Renal cortex interstitium (tissue), 15 donors: ENCODE measurements around the gene KLRB1. TPM values are rescaled to one million over a fixed set of nuclear protein-coding genes. Genes with fewer than 3 reads are reported as not detected.
"Not testable (repeated sequence)": the region's sequence is repeated elsewhere in the genome, so short reads cannot be mapped to it uniquely, and the experiment has no call there.

Experiments used
- DNase-seq, 11 donors: peaks; one replicate each; pipeline ENCODE4 v3.0.0-alpha.2; 2013; ENCODE audit warnings: low read depth in 9 of 11, low spot score in 4 of 11; ENCODE audit errors: extremely low read depth in 1 of 11
- long read RNA-seq, 16 experiments: transcript quantifications; one replicate each; lab custom pipeline, GENCODE V29; 2026
- polyA plus RNA-seq, 3 donors: library from polyadenylated mRNA; unstranded; fragments of 120-200 nt; gene quantifications; one replicate each; pipeline ENCODE4 v1.2.1, GENCODE V29; 2013; ENCODE audit not compliant: insufficient read length in 3 of 3

The KLRB1 gene
- 1 to 10 TPM; 5.2 to 7.2 (median 6.3) TPM for polyA plus RNA-seq
- long read RNA-seq, donor 1, transcript KLRB1-201 (6 exons, 1,448 nt): major isoform, 6 of 6 reads
- long read RNA-seq, donor 1, partial matches to known transcripts: 0 of 6 reads
- long read RNA-seq, donor 1, other reads (novel, unspliced or antisense): 0 of 6 reads
- long read RNA-seq, donor 2, transcript KLRB1-201 (6 exons, 1,448 nt): major isoform, 5 of 10 reads
- long read RNA-seq, donor 2, partial matches to known transcripts: 5 of 10 reads
- long read RNA-seq, donor 2, other reads (novel, unspliced or antisense): 0 of 10 reads
- long read RNA-seq, donor 3, partial matches to known transcripts: 5 of 9 reads
- long read RNA-seq, donor 3, other reads (novel, unspliced or antisense): 0 of 9 reads
- long read RNA-seq, donor 4, transcript KLRB1-201 (6 exons, 1,448 nt): major isoform, 5 of 5 reads
- long read RNA-seq, donor 4, partial matches to known transcripts: 0 of 5 reads
- long read RNA-seq, donor 4, other reads (novel, unspliced or antisense): 0 of 5 reads
- long read RNA-seq, donor 5: 0 reads
- long read RNA-seq, donor 6, transcript KLRB1-201 (6 exons, 1,448 nt): major isoform, 7 of 7 reads
- long read RNA-seq, donor 6, partial matches to known transcripts: 0 of 7 reads
- long read RNA-seq, donor 6, other reads (novel, unspliced or antisense): 0 of 7 reads
- long read RNA-seq, donor 7, transcript KLRB1-201 (6 exons, 1,448 nt): major isoform, 7 of 7 reads
- long read RNA-seq, donor 7, partial matches to known transcripts: 0 of 7 reads
- long read RNA-seq, donor 7, other reads (novel, unspliced or antisense): 0 of 7 reads
- long read RNA-seq, donor 8, transcript KLRB1-201 (6 exons, 1,448 nt): major isoform, 9 of 19 reads
- long read RNA-seq, donor 8, partial matches to known transcripts: 10 of 19 reads
- long read RNA-seq, donor 8, other reads (novel, unspliced or antisense): 0 of 19 reads
- long read RNA-seq, donor 9, transcript KLRB1-201 (6 exons, 1,448 nt): major isoform, 5 of 5 reads
- long read RNA-seq, donor 9, partial matches to known transcripts: 0 of 5 reads
- long read RNA-seq, donor 9, other reads (novel, unspliced or antisense): 0 of 5 reads
- long read RNA-seq, donor 10, transcript KLRB1-201 (6 exons, 1,448 nt): major isoform, 6 of 6 reads
- long read RNA-seq, donor 10, partial matches to known transcripts: 0 of 6 reads
- long read RNA-seq, donor 10, other reads (novel, unspliced or antisense): 0 of 6 reads
- long read RNA-seq, donor 11, transcript KLRB1-201 (6 exons, 1,448 nt): major isoform, 5 of 5 reads
- long read RNA-seq, donor 11, partial matches to known transcripts: 0 of 5 reads
- long read RNA-seq, donor 11, other reads (novel, unspliced or antisense): 0 of 5 reads
- long read RNA-seq, donor 12, transcript KLRB1-201 (6 exons, 1,448 nt): major isoform, 5 of 5 reads
- long read RNA-seq, donor 12, partial matches to known transcripts: 0 of 5 reads
- long read RNA-seq, donor 12, other reads (novel, unspliced or antisense): 0 of 5 reads
- long read RNA-seq, donor 13: 0 reads
- long read RNA-seq, donor 14, partial matches to known transcripts: 0 of 2 reads
- long read RNA-seq, donor 14, other reads (novel, unspliced or antisense): 0 of 2 reads
- long read RNA-seq, donor 15, partial matches to known transcripts: 0 of 4 reads
- long read RNA-seq, donor 15, other reads (novel, unspliced or antisense): 0 of 4 reads
- long read RNA-seq, donor 16, partial matches to known transcripts: 0 of 4 reads
- long read RNA-seq, donor 16, other reads (novel, unspliced or antisense): 0 of 4 reads

DNA sequence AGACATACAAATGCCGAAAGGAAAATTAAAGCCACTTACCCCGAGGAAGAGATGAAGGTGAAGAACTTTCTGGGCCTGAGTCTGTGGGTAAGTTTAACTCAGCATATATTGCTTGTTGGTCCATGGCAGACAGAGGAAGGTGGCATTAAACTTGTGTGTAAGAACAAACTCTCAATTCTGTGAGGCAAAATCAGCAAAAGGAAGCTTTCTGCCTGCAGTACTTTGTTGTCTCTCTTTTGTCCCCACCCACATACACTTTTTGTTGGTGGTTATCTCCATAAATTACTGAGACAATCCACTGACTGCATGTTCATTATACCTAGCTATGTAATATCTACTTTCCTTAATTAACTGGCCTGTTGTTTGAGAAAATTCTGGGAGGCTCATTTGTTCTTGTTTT lies at the start of gene KLRB1:
TSS of gene KLRB1 (minus strand) at position 201 of the 400 bp plus-strand sequence. CDS start at position 124, 77 bp downstream.
- DNase-seq: no peak

DNA sequence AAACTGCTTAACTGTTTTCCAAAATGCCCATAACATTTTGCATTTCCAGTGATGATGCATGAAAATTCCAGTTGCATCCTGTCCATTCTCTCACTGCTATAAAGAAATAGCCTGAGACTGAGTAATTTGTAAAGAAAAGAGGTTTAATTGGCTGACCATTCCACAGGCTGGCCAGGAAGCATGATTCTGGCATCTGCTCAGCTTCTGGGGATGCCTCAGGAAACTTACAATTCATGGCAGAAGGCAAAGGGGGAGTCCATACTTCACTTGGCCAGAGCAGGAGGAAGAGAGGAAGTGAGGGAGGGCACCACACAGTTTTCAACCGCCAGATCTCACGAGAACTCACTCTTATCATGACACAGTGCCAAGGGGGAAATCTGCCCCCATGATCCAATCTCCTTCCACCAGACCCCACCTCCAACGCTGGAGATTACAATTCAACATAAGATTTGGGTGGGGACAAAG lies 43.6 kb upstream of the KLRB1 start:
- DNase-seq: no peak

DNA sequence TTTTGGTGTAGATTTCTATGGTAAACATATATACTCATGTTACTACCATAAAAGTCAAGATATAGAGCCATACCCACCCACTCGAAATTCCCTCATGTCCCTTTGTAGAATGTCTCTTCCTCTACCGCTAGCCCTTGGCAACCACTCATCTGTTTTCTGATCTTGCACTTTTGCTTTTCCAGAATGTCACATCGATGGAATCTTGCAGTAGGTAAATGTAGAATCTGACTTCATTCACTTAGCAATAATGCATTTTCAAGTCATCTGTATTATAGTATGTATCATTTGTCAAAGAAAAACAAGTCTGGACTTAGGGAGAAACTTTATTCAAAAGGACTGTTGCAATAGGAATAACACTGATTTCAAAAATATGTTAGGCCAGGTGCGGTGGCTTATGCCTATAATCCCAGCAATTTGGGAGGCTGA lies 42.4 kb upstream of the KLRB1 start:
- DNase-seq: no peak

DNA sequence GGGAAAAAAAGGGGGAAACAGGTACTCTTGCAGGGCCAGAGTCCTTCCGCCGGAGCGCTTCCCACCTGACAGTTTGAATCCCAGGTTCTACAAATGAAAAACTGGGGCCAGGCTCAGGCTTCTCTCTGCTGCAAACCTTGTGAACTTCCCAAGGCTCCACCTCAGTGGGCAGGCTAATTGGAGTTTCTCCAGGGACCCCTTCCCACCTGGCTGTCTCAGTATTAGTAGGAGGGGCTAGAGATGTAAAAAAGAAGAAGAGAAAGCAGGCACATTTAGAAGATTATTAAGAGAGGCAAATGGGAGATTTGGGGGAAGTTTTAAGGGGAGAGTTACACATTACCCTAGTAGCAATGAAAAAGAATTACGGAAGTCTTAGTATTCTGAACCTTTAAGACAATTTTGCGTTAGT lies 41.8 kb upstream of the KLRB1 start:
- peak in 3 of 11 donors; percentile 16 to 44 (median 18) for DNase-seq

DNA sequence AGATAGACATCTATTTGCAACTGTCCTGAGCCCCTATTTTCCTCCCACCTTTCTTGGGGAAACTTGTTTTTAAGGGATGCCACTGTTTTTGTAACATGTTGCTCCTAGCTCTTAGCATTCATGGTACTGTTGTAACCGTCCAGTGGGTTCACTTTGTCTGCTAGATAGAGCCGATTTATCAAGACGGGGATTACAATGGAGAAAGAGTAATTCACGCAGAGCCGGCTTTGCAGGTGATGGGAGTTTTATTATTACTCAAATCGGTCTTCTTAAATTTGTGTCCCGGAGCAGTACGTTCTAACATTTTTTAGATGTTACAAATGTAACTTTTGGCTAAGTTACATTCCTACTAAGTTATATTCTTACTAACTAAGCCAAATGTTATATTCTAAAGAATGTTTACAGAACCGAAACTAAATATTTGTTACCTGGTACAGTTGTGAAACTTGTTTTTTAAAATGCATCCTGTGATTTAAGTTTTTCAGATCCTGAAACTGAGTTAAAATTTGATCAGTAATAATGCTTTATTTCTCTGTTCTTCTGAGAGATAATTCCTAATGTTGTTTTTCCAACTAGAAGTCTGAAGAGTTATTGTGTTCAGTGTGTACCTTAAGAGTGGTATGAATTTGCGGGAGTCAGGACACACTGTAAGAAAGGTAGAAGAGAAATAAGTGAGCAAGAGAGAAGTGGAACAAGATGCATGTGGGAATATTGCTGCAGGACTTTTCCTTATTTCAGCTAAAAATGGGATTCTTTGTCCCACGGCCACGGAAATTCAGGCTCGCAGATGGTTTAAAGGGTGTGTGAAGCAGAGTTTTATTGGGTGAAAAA lies 41.2 kb upstream of the KLRB1 start:
- DNase-seq: peak in 1 of 11 donors; percentile 12

DNA sequence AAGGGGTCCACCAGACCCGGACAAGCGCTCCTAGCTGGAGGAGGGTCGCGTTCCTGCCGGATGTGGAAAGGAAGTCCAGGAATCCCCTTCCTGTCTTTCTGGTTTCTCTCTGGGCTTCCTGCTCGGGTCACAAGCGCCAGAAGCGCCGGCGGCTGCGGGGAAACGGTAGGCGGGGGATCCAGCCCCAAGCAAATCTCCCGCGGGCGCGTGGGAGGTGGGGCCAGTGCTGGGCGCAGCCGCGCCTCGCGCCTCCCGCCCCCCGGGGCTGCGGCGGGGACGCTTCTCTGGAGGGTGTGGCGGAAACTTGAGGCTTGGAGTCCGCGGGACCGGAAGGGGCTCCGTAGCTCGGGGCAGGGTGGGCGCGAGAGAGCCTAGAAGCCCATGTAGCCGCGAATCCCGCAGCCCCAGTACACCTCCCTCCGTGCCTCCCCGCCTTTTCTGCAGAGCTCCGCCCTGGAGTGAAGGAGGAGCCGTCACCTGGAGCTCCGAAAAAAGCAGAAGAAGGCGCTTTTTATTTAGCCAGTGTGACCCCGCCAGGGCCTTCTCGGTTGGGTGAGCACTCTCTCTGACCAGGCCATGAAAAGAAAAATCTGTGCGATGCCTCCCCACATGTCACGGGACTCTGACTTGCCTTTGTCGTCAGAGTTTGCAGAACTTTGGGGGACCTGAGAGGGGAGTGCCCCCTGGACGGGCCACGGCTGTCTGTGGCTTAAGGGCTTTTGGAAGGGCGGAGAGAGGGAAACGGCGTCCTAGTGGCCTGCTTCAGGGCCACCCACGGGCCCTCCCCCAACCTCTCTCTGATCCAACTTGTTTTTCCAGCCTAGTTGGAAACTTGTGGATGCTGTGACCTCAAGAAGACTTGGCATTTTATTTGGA lies 40.3 kb upstream of the KLRB1 start:
- DNase-seq: peak; percentile 66 to 87 (median 78)

DNA sequence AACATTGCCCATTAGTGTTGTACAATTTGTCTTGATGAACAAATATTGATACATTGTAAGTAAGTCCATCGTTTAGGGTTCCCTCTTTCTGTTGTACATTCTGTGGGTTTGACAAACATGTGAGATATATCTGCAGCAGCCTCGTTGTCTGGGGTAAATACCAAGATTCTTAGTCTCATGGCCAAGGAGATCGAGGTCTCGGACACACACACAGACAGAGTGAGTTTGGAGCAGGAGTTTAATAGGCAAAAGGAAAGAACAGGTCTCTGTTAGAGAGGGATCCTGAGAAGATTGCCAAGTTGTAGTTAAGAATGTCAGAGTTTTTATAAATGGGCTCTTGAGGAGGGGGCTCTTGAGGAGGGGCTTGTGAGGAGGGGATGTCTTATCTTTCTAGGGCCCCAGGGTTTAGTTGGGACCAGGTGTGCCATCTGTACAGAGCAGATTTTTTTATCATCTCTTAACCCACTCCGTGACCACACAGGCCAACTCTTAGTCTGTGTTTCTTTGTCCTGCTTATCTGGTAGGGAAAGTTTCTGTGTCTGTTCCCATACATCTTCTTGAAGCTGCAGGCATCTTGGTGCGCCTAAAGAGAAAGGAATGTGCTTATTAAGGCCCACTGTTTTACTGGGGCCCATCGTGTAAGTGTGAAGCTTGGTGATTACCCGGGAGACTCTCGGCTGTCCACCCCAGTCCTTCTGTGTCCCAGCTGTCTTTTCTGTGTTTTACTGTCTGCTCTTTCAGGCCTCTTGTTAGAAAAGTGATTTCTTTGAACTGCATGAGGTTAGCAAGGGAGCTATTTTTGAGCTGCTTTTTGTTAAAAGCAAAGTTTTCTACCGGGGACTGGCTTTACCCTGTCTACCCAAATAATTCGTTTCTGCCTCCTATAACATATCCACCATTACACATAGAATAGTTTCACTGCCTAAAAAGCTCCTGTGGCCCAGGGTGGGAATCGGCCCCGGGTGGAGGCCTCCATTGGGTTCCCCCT lies 39.4 kb upstream of the KLRB1 start:
- peak in 1 of 11 donors; percentile 2 for DNase-seq

DNA sequence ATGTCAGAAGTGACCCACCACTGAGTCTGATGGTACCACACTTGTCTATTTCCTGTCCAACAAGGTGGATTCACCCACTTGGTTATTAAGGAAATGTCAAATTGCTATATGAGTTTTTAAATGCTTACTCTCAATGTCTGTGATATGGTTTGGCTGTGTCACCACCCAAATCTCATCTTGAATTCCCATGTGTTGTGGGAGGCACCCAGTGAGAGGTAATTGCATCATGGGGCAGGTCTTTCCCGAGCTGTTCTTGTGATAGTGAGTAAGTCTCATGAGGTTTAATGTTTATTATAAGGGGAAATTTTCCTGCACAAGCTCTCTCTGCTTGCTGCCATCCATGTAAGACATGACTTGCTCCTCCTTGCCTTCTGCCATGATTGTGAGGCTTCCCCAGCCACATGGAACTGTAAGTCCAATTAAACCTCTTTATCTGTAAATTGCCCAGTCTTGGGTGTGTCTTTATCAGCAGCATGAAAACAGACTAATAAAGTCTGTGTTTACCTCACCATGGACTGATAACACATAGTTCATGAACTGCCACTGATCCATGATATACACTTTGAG lies 37.4 kb upstream of the KLRB1 start:
- DNase-seq: not testable (repeated sequence)

DNA sequence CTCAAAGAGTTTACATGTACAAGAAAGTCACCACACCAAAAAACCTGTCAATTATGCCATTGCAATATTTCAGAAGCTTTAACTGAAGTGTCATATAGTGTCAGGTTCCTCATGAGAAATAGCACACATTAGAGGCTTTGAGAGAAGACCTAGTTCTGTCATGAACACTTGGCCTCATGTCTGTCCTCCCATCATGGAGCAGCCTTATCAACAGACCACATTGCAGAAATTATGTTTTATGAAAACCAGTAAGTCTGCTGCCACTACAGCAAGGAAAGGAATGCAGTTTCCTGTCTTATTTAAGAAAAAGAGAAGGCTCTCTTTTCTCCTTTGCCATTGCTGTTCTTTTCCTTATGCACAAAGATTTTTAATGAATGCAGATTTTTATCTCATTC lies 35.5 kb upstream of the KLRB1 start:
- no peak for DNase-seq

DNA sequence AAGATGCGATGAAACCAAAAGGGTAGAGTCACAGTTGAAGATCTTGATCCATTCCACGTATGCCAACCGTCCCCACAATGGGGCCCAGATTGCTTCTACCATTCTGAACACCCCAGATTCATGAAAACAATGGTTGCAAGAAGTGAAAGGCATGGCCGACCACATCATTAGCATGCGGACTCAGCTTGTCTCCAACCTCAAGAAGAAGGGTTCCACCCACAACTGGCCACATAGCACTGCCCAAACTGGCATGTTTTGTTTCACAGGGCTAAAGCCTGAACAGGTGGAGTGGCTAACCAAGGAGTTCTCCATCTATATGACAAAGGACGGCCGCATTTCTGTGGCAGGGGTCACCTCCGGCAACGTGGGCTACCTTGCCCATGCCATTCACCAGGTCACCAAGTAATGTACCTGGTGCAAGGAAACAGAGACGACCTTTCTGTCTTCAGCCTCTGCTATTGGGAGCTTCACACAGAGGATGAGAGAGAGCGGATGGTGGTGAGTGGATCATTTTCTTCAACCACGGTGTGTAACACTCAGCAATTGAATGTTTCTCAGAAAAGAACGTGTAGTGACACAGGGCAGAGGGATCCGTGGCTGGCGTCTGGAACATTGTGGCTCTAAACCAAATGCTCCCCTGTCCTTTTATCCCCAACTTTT lies 35.0 kb upstream of the KLRB1 start:
- DNase-seq: no peak

DNA sequence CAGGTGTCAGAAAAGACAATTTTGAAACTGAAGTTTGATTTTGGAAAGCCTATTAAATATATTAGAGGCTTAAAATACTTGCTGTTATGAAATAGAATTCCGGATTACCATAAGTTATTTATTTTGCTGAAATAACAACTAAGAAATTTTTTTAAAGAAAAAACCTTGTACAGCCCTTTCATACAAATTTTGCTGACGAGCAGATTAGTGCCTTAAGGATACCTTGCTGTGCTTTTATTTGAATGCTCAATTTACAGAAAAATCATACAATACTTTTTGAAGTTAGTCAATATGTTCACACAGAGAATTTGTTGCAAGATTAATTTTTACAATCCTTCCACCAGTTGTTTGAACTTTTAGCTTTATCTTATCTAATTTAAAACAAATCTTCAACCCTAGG lies 32.3 kb upstream of the KLRB1 start:
- DNase-seq: no peak

DNA sequence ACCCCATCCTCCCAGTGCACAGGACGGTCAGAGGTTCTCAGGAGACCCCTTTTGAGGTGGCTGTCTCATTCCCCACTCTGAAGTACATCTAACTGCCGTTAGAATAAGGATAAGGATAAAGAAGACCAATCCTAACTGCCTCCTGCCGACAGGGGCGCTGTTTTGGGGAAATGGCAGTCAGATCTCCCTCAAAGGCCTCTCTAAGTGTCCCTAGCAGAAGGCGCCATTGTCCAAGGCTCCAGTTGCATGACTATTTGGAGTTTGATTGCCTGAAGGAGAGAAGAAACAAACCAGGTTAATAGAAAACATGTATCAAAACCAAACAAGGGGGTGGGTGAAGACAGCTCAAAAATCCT lies 29.1 kb upstream of the KLRB1 start:
- no peak for DNase-seq

DNA sequence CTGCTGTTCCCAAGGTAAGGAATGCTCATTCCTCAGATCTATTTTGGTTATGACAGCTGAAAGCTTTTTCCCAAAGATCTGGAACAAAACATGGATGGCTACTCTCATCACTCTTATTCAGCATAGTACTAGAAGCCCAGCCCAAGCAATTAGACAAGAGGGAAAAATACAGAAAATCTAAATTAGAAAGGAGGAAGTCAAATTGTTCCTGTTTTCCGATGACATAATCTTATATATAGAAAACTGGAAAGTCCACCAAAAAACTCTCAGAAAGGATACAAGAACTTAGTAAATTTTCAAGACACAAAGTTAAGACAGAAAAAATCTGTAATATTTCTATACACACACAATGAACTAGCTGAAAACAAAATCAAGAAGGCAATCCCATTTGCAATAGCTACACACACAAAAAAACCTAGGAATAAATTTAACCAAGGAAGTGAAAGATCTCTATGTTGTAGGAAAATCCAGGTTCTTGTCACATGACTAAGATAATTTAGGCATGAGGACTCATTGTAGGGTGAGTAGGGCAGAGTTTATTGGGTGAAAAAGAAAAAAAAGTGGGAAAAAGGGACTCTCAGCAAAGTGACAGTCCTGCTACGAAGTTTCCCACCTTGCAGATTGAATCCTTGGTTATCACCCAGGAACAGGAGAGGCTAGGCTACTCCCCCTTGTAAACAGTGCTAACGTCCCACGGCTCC lies 28.6 kb upstream of the KLRB1 start:
- DNase-seq: no peak
